Thyroid gland (tissue), 4 donors: ENCODE data around the gene NADSYN1.

ENCODE experiments used
- CTCF ChIP-seq, 6 experiments: fragments of 200-600 bp in 3 of 6; fragments of 450-650 bp in 3 of 6; sonication (generic) in 3 of 6; IDR thresholded peaks; one replicate each; pipeline ENCODE4 v1.5.1; 2016 to 2019; ENCODE audit warnings: antibody characterized with exemption in 6 of 6, mild to moderate bottlenecking in 2 of 6, inconsistent platforms in 1 of 6, moderate library complexity in 1 of 6
- POLR2A ChIP-seq, 2 donors: fragments of 450-650 bp; IDR thresholded peaks; one replicate each; pipeline ENCODE4 v1.6.1; 2017; ENCODE audit warnings: antibody characterized with exemption in 2 of 2, mild to moderate bottlenecking in 2 of 2, moderate library complexity in 1 of 2

- TF ChIP-seq CTCF (IDR thresholded peaks at IDR 0.05) (no peak), POLR2A (IDR thresholded peaks at IDR 0.05) (peak; percentile 42 to 63)
Measured at GRCh38 chr11:71453037-71453917, at the start of gene NADSYN1.
